Measurements from ENCODE around the gene ATF6B. TPM values are rescaled to one million over a fixed set of nuclear protein-coding genes. Genes with fewer than 3 reads are reported as not detected.

ATF6B gene
- total RNA-seq, 4 donors from 2014 or later: 13.3 to 26.9 (median 25.2) TPM

DNA sequence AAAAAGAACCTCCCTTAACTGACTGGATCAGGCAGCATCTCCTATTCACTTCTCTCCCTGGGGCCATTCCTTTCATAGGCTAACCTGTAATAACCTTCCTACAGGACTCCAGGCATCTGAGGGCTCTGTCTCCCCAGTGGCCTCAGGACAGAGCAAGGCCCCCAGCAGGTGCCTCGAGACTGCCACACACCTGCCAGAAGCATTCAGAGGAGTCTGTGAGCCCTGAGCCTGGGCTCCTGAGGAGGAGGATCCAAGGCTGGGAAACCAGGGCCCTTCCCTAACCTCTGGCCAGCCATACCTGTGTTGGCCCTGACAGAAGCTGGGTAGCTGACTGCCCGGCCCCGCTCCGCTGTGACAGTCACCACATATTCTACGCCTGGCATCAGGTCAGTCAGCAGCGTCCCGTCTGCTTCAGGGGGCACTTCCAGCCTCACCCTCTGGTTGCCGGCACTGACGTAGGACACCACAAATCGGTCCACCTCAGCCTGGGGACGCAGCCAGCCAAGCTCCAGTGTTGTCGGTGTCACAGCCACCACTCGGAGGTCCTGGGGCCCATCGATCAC lies 39.5 kb downstream of the ATF6B start:
- H3K4me1 ChIP-seq: peaks cover 0 to 58% (median 29%) of the 10 kb centered on the region in 3 donors
- H3K36me3 ChIP-seq: peaks cover 0 to 22% of the 10 kb centered on the region in 2 donors
- no peaks in the 10 kb centered on the region for H3K9me3 ChIP-seq
- no peak overlapping the region for H3K4me3 ChIP-seq
- WGBS, 2 donors (ENCODE audit: low coverage in 1 of 2): 100% methylated on average over 1 of the region's 14 CpGs; no CpG with 5 or more reads in 1 of the 2 donors
- TF ChIP-seq POLR2A (IDR thresholded peaks at IDR 0.05) (no peak), CTCF (IDR thresholded peaks at IDR 0.05) (no peak), POLR2AphosphoS5 (IDR thresholded peaks at IDR 0.05) (no peak), EP300 (IDR thresholded peaks at IDR 0.05) (no peak)
- H3K27me3 ChIP-seq: peaks cover 16% of the 10 kb centered on the region
- H3K27ac ChIP-seq: peak overlapping the region in 3 of 4 donors; percentile 82 to 87 (median 86)
- no peak for ATAC-seq

DNA sequence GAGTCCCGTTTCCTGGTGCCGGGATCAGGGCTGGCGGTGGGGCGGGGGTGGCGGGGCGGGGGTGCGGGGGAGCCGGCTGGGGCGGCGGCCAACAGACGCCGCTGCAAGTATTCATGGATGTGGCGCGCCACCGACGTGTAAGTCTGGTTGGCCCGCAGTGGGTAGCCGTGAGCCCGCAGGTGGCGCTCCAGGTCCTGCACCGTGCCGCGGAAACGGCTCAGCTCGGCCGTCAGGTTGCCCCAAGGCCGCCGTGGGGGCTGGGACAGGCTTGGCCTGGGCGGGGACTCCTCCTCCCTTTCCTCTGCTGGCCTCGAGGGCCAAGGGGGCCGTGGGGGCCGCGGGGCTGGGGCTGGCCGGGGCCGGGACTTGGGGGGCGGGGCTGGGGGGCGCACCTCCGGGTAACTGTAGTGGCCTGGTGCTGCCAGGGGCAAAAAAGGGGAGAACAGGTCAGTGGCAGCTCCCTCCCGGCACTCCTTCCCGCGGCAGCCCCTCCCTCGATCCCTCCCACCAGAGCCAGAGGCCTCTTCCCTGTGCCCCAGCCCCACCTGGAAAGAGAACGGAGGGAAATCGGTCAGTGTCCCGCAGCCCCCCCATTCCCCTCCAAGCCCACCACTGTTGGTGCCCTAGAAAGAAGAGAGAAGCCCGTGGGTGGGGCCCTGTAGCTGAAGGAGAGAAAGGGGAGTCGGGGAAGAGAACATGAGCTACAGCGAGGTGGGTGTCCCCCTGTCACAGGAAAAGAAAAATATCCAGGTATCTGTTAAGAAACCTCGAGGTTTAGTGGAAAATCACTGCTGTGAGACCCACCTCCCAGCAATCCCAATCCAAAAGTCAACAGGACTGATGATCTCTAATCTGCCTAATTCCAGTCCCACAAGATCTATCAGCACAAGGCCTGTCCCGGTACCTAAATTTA lies 40.2 kb downstream of the ATF6B start:
- peak; percentile 84 for ATAC-seq
- H3K4me1 ChIP-seq: peaks cover 0 to 51% (median 27%) of the 10 kb centered on the region in 3 donors
- WGBS, 2 donors (ENCODE audit: low coverage in 1 of 2): 89% methylated on average over 1 to 2 of the region's 50 CpGs

DNA sequence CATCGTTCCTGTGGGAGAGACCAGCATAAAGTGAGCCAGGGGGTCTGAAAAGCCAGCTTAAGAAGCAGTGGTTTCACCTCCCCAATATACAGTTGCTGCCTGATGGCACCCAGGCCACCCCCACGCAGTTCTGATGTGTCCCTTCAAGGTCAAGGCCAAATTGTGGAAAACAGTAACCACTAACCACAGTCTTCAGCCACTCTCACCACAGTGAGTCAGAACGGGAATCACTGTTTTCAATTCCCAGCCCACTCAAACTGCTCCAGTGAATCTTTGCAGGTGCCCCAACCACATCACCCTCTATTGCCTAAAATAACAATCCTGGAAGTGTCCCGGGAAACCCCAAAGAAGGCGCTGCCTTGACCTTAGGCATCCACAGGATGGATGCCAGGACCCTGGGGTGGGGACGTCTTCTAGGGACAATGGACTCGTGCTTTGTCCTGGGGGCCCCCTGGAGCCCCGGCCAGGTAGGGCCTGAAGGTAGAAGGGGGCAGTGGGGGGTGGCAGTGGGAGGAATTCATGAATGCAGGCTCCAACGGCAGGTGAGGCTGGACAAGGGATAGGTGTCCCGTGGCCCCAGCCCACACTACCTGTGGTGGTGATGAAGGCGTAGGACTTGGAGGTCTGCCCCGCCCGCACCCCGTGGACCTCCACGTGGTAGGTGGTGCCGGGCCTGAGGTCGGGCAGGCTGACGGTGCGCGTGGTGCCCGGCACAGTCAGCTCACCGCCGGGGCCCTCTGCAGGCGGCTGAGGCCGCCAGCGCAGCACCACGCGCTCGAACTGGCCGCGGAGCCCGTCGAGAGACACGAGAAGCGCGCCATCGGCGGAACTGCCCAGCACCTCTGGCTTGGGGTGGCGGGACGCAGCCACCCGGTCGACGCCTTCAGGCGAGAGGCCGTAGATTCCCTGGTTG lies 41.1 kb downstream of the ATF6B start:
- WGBS, 2 donors (ENCODE audit: low coverage in 1 of 2): 40 to 67% methylated on average over 1 of the region's 45 CpGs
- peaks cover 0 to 35% of the 10 kb centered on the region in 2 donors for H3K36me3 ChIP-seq
- TF ChIP-seq POLR2A (IDR thresholded peaks at IDR 0.05): no peak
- no peak for TF ChIP-seq CTCF (IDR thresholded peaks at IDR 0.05)
- no peak for TF ChIP-seq EP300 (IDR thresholded peaks at IDR 0.05)
- no peak for TF ChIP-seq POLR2AphosphoS5 (IDR thresholded peaks at IDR 0.05)
- peaks cover 0 to 51% (median 28%) of the 10 kb centered on the region in 3 donors for H3K4me1 ChIP-seq
- H3K27me3 ChIP-seq: peaks cover 16% of the 10 kb centered on the region
- no peaks in the 10 kb centered on the region for H3K9me3 ChIP-seq
- peak; percentile 6 for ATAC-seq
- H3K27ac ChIP-seq: peak overlapping the region in 3 of 4 donors; percentile 82 to 87 (median 86)
- peak overlapping the region in 1 of 2 donors; percentile 33 for H3K4me3 ChIP-seq

More for the DNA sequence above, 40.2 kb downstream of the ATF6B start:
- peak overlapping the region in 1 of 2 donors; percentile 33 for H3K4me3 ChIP-seq
- peaks cover 16% of the 10 kb centered on the region for H3K27me3 ChIP-seq
- peak; percentile 37 for TF ChIP-seq POLR2AphosphoS5 (IDR thresholded peaks at IDR 0.05)
- peak in 3 of 4 experiments; percentile 64 to 85 (median 64) for TF ChIP-seq CTCF (IDR thresholded peaks at IDR 0.05)
- TF ChIP-seq POLR2A (IDR thresholded peaks at IDR 0.05): no peak
- H3K27ac ChIP-seq: peak overlapping the region; percentile 29 to 87 (median 84)
- peaks cover 0 to 26% of the 10 kb centered on the region in 2 donors for H3K36me3 ChIP-seq
- H3K9me3 ChIP-seq: no peaks in the 10 kb centered on the region

GRCh38 chr6:32085759-32086459 lies 42.1 kb downstream of the ATF6B start:
- peaks cover 0 to 51% (median 30%) of the 10 kb centered on the region in 3 donors for H3K4me1 ChIP-seq
- no peak overlapping the region for H3K4me3 ChIP-seq
- TF ChIP-seq CTCF (IDR thresholded peaks at IDR 0.05) (no peak), POLR2A (IDR thresholded peaks at IDR 0.05) (no peak), POLR2AphosphoS5 (IDR thresholded peaks at IDR 0.05) (no peak), EP300 (IDR thresholded peaks at IDR 0.05) (no peak)
- no peak for ATAC-seq
- no peaks in the 10 kb centered on the region for H3K9me3 ChIP-seq
- peak overlapping the region in 3 of 4 donors; percentile 82 to 87 (median 86) for H3K27ac ChIP-seq
- peaks cover 16% of the 10 kb centered on the region for H3K27me3 ChIP-seq
- peaks cover 0 to 45% of the 10 kb centered on the region in 2 donors for H3K36me3 ChIP-seq
- WGBS, 2 donors (ENCODE audit: low coverage in 1 of 2): 85% methylated on average over 4 of the region's 17 CpGs; no CpG with 5 or more reads in 1 of the 2 donors

All from gastroesophageal sphincter (tissue), 4 donors.